ENCODE data around the gene AGER.

Gene AGER

DNA sequence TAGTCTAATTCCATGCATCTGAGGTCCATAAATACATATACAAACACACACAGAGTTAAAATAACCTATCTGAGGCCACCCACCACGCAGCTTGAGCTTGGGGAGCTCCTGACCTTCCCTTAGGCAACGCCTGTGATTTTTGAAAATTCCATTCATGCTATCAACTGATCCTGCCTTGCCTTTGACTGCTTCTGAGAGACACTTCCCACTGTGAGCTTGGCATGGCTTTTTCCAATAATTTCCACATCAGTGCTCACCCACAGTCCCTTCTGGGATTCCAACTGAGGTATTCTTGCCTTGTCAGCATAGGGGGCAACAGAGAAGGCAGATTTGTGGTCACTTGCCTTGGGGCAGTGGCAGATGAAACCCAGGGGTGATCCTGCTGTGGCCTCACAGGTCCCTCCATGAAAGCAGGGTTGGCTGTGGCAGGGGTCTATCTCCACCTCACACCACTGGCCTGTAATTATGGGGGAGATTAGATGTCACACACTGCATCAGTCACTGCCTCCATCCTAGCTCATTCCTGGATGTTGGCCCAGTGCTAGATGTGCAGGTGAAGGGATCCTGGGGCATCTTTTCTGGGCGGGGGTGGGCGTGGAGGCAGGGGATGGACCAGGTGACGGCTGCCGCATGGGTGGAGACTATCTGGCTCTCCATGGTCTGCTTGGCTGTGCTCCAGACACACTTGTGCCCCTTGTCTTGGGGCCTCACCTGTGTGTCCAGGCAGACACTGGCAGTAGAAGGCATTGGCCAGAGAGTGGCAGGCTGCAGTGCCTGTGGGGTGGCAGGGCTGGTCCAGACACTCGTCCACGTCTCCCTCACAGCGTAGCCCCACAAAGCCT, 19.6 kb upstream of the AGER start:
- H3K4me1 ChIP-seq (ENCODE audit: control insufficient read depth in 1 of 2, insufficient read depth in 1 of 2, low read depth in 1 of 2, low read length in 1 of 2) = peaks cover 0 to 2% of the 10 kb centered on the region in 2 experiments
- H3K27ac ChIP-seq = no peak overlapping the region
- TF ChIP-seq CTCF (IDR thresholded peaks at IDR 0.05) = no peak
- H3K9me3 ChIP-seq = no peaks in the 10 kb centered on the region
- H3K36me3 ChIP-seq = no peaks in the 10 kb centered on the region
- no peak overlapping the region for H3K4me3 ChIP-seq (ENCODE audit: low read depth in 1 of 2, low read length in 1 of 2)
- peaks cover 34% of the 10 kb centered on the region for H3K27me3 ChIP-seq

DNA sequence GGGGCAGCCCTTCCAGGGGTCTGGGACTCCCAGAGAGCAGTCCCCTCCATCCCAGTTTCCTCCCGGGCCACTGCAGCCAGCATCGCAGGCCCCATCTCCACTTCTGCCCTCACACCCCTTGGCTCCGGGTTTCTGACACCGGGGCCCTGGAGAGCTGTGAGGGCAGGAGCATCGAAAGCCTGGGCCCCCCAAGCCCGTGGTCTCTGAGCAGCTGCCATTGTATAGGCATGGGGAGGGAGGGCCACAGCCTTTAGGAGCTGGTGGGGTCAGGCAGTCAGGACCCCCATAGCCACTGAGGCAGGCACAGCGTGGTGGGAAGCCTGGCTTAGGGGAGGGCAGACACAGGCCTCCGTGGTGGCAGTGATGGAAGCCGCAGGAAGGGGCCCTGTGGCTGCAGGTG, 18.1 kb upstream of the AGER start:
- no peak for TF ChIP-seq CTCF (IDR thresholded peaks at IDR 0.05)
- Histone ChIP-seq H3K36me3 (no peaks in the 10 kb centered on the region), H3K27ac (no peak overlapping the region), H3K4me1 (ENCODE audit: control insufficient read depth in 1 of 2, insufficient read depth in 1 of 2, low read depth in 1 of 2, low read length in 1 of 2) (peaks cover 4 to 6% of the 10 kb centered on the region in 2 experiments), H3K9me3 (no peaks in the 10 kb centered on the region), H3K4me3 (ENCODE audit: low read depth in 1 of 2, low read length in 1 of 2) (no peak overlapping the region), H3K27me3 (peaks cover 34% of the 10 kb centered on the region)

- H3K36me3 ChIP-seq = no peaks in the 10 kb centered on the region
- H3K4me3 ChIP-seq (ENCODE audit: low read depth in 1 of 2, low read length in 1 of 2) = no peak overlapping the region
- TF ChIP-seq CTCF (IDR thresholded peaks at IDR 0.05) = no peak
- H3K4me1 ChIP-seq (ENCODE audit: control insufficient read depth in 1 of 2, insufficient read depth in 1 of 2, low read depth in 1 of 2, low read length in 1 of 2) = peaks cover 16 to 18% of the 10 kb centered on the region in 2 experiments
- H3K27ac ChIP-seq = no peak overlapping the region
- peaks cover 31% of the 10 kb centered on the region for H3K27me3 ChIP-seq
- no peaks in the 10 kb centered on the region for H3K9me3 ChIP-seq
These were observed 16.8 kb upstream of the AGER start for GRCh38 chr6:32200711-32201475.

DNA sequence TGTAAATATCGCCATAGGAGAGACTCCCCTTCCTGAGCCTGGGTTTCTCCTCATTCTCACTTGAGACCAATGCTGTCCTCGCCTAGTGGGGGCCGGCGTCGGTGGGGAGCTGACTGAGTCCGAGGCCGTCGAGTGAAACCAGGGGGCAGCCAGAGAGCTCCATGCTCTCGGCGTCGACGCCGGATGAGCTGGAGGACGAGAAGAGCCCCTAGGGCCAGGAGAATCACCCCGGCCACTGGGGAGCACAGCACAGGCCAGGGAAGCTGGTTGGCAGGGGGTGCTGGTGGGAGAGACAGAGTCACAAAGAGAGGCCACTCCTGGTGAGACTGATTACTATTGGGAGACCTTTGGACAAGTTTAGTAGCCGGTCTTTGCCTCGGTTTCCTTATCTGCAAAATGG, 14.8 kb upstream of the AGER start:
- Histone ChIP-seq H3K27me3 (peaks cover 14% of the 10 kb centered on the region), H3K9me3 (no peaks in the 10 kb centered on the region), H3K27ac (no peak overlapping the region), H3K4me3 (ENCODE audit: low read depth in 1 of 2, low read length in 1 of 2) (no peak overlapping the region), H3K36me3 (no peaks in the 10 kb centered on the region), H3K4me1 (ENCODE audit: control insufficient read depth in 1 of 2, insufficient read depth in 1 of 2, low read depth in 1 of 2, low read length in 1 of 2) (peaks cover 32% of the 10 kb centered on the region in 2 experiments)
- TF ChIP-seq CTCF (IDR thresholded peaks at IDR 0.05) = no peak

DNA sequence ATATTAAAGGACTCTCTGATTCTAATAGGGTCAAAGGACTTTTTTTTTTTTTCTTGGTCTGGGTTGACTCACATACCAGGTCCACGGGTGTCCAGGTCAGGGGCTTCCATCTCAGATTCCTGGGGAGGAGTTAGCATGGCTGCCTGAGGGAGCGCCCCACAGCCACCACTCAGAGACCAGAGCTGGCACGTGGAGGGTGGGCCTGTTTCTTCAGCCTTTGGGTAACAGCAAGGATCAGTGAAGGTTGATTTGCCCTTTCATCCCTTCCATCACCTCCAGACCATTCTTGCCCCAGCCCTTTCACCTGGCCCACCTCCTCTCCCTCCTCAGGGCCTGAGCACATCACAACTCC, 14.3 kb upstream of the AGER start:
- peaks cover 37 to 38% of the 10 kb centered on the region in 2 experiments for H3K4me1 ChIP-seq (ENCODE audit: control insufficient read depth in 1 of 2, insufficient read depth in 1 of 2, low read depth in 1 of 2, low read length in 1 of 2)
- TF ChIP-seq CTCF (IDR thresholded peaks at IDR 0.05) = no peak
- no peaks in the 10 kb centered on the region for H3K9me3 ChIP-seq
- no peak overlapping the region for H3K27ac ChIP-seq
- H3K4me3 ChIP-seq (ENCODE audit: low read depth in 1 of 2, low read length in 1 of 2) = no peak overlapping the region
- no peaks in the 10 kb centered on the region for H3K36me3 ChIP-seq
- H3K27me3 ChIP-seq = peaks cover 9% of the 10 kb centered on the region

Data from neutrophil (primary cell).